ENCODE data around the gene RGS2.

RGS2 gene

GRCh38 chr1:192808518-192809306 is at the start of gene RGS2:
RGS2 (plus strand) TSS chr1:192809039; CDS start chr1:192809072, 33 bp downstream.
- H3K27ac Mint-ChIP-seq = peak within 1 kb of the TSS; percentile 90
- peak within 1 kb of the TSS; percentile 93 for H3K4me3 Mint-ChIP-seq
- H3K4me1 Mint-ChIP-seq (ENCODE audit: low read depth) = peaks cover 45% of the 10 kb centered on the region
- no peaks in the 10 kb centered on the region for H3K27me3 Mint-ChIP-seq
- peaks cover 29% of the 10 kb centered on the region for H3K36me3 Mint-ChIP-seq (ENCODE audit: low read depth)
- intact Hi-C loops (cut with micrococcal nuclease) = loop anchor here (5.0 to 10.0 kb wide), 2 partner anchors 129 to 654 kb away; partner anchors contain the start of gene RGS18
- H3K9me3 Mint-ChIP-seq = no peaks in the 10 kb centered on the region

GRCh38 chr1:192759104-192759503 is 49.7 kb upstream of the RGS2 start:
- intact Hi-C loops (cut with micrococcal nuclease) = no loop called here
- H3K27ac Mint-ChIP-seq = no peak overlapping the region
- H3K36me3 Mint-ChIP-seq (ENCODE audit: low read depth) = no peaks in the 10 kb centered on the region
- H3K9me3 Mint-ChIP-seq = peaks cover 8% of the 10 kb centered on the region
- H3K4me1 Mint-ChIP-seq (ENCODE audit: low read depth) = no peaks in the 10 kb centered on the region
- H3K27me3 Mint-ChIP-seq = no peaks in the 10 kb centered on the region
- H3K4me3 Mint-ChIP-seq = no peak overlapping the region

- no peaks in the 10 kb centered on the region for H3K27me3 Mint-ChIP-seq
- intact Hi-C loops (cut with micrococcal nuclease) = no loop called here
Measured at GRCh38 chr1:192762265-192762664, 46.6 kb upstream of the RGS2 start.

GRCh38 chr1:192763243-192763642 is 45.6 kb upstream of the RGS2 start:
- Mint-ChIP-seq H3K27me3 (no peaks in the 10 kb centered on the region), H3K36me3 (ENCODE audit: low read depth) (no peaks in the 10 kb centered on the region), H3K9me3 (peaks cover 8% of the 10 kb centered on the region), H3K4me3 (no peak overlapping the region), H3K4me1 (ENCODE audit: low read depth) (no peaks in the 10 kb centered on the region), H3K27ac (no peak overlapping the region)
- intact Hi-C loops (cut with micrococcal nuclease) = no loop called here

More at GRCh38 chr1:192762265-192762664, 46.6 kb upstream of the RGS2 start:
- no peaks in the 10 kb centered on the region for H3K4me1 Mint-ChIP-seq (ENCODE audit: low read depth)
- no peaks in the 10 kb centered on the region for H3K36me3 Mint-ChIP-seq (ENCODE audit: low read depth)
- no peak overlapping the region for H3K27ac Mint-ChIP-seq
- peaks cover 8% of the 10 kb centered on the region for H3K9me3 Mint-ChIP-seq
- no peak overlapping the region for H3K4me3 Mint-ChIP-seq

GRCh38 chr1:192763756-192764155 is 45.1 kb upstream of the RGS2 start:
- no peaks in the 10 kb centered on the region for H3K27me3 Mint-ChIP-seq
- intact Hi-C loops (cut with micrococcal nuclease) = no loop called here
- H3K9me3 Mint-ChIP-seq = peaks cover 8% of the 10 kb centered on the region
- H3K27ac Mint-ChIP-seq = no peak overlapping the region
- no peaks in the 10 kb centered on the region for H3K4me1 Mint-ChIP-seq (ENCODE audit: low read depth)
- no peak overlapping the region for H3K4me3 Mint-ChIP-seq
- no peaks in the 10 kb centered on the region for H3K36me3 Mint-ChIP-seq (ENCODE audit: low read depth)

GRCh38 chr1:192764675-192765074 is 44.2 kb upstream of the RGS2 start:
- no peaks in the 10 kb centered on the region for H3K27me3 Mint-ChIP-seq
- no peak overlapping the region for H3K27ac Mint-ChIP-seq
- H3K4me1 Mint-ChIP-seq (ENCODE audit: low read depth) = no peaks in the 10 kb centered on the region
- H3K36me3 Mint-ChIP-seq (ENCODE audit: low read depth) = no peaks in the 10 kb centered on the region
- peaks cover 8% of the 10 kb centered on the region for H3K9me3 Mint-ChIP-seq
- H3K4me3 Mint-ChIP-seq = no peak overlapping the region
- intact Hi-C loops (cut with micrococcal nuclease) = no loop called here

GRCh38 chr1:192766009-192766625 is 42.7 kb upstream of the RGS2 start:
- no peak overlapping the region for H3K4me3 Mint-ChIP-seq
- H3K36me3 Mint-ChIP-seq (ENCODE audit: low read depth) = no peaks in the 10 kb centered on the region
- no peak overlapping the region for H3K27ac Mint-ChIP-seq
- H3K27me3 Mint-ChIP-seq = no peaks in the 10 kb centered on the region
- intact Hi-C loops (cut with micrococcal nuclease) = no loop called here
- peaks cover 8% of the 10 kb centered on the region for H3K9me3 Mint-ChIP-seq
- H3K4me1 Mint-ChIP-seq (ENCODE audit: low read depth) = no peaks in the 10 kb centered on the region

GRCh38 chr1:192766876-192767275 is 42.0 kb upstream of the RGS2 start:
- H3K27ac Mint-ChIP-seq = no peak overlapping the region
- peaks cover 8% of the 10 kb centered on the region for H3K9me3 Mint-ChIP-seq
- H3K4me3 Mint-ChIP-seq = no peak overlapping the region
- intact Hi-C loops (cut with micrococcal nuclease) = no loop called here
- H3K4me1 Mint-ChIP-seq (ENCODE audit: low read depth) = no peaks in the 10 kb centered on the region
- no peaks in the 10 kb centered on the region for H3K27me3 Mint-ChIP-seq
- H3K36me3 Mint-ChIP-seq (ENCODE audit: low read depth) = no peaks in the 10 kb centered on the region

GRCh38 chr1:192767798-192768197 is 41.0 kb upstream of the RGS2 start:
- H3K9me3 Mint-ChIP-seq = no peaks in the 10 kb centered on the region
- no peak overlapping the region for H3K4me3 Mint-ChIP-seq
- H3K4me1 Mint-ChIP-seq (ENCODE audit: low read depth) = no peaks in the 10 kb centered on the region
- intact Hi-C loops (cut with micrococcal nuclease) = no loop called here
- H3K36me3 Mint-ChIP-seq (ENCODE audit: low read depth) = no peaks in the 10 kb centered on the region
- H3K27me3 Mint-ChIP-seq = no peaks in the 10 kb centered on the region
- no peak overlapping the region for H3K27ac Mint-ChIP-seq

GRCh38 chr1:192768463-192768862 is 40.4 kb upstream of the RGS2 start:
- no peaks in the 10 kb centered on the region for H3K9me3 Mint-ChIP-seq
- H3K4me1 Mint-ChIP-seq (ENCODE audit: low read depth) = no peaks in the 10 kb centered on the region
- H3K27ac Mint-ChIP-seq = no peak overlapping the region
- H3K36me3 Mint-ChIP-seq (ENCODE audit: low read depth) = no peaks in the 10 kb centered on the region
- H3K27me3 Mint-ChIP-seq = no peaks in the 10 kb centered on the region
- intact Hi-C loops (cut with micrococcal nuclease) = no loop called here
- H3K4me3 Mint-ChIP-seq = no peak overlapping the region

- intact Hi-C loops (cut with micrococcal nuclease) = no loop called here
- no peak overlapping the region for H3K27ac Mint-ChIP-seq
- H3K4me1 Mint-ChIP-seq (ENCODE audit: low read depth) = no peaks in the 10 kb centered on the region
- H3K9me3 Mint-ChIP-seq = no peaks in the 10 kb centered on the region
- H3K36me3 Mint-ChIP-seq (ENCODE audit: low read depth) = no peaks in the 10 kb centered on the region
- H3K27me3 Mint-ChIP-seq = no peaks in the 10 kb centered on the region
- H3K4me3 Mint-ChIP-seq = no peak overlapping the region
Measured at GRCh38 chr1:192771341-192771740, 37.5 kb upstream of the RGS2 start.

GRCh38 chr1:192775631-192776030 is 33.2 kb upstream of the RGS2 start:
- Mint-ChIP-seq H3K27ac (no peak overlapping the region), H3K36me3 (ENCODE audit: low read depth) (no peaks in the 10 kb centered on the region), H3K27me3 (no peaks in the 10 kb centered on the region), H3K4me1 (ENCODE audit: low read depth) (no peaks in the 10 kb centered on the region), H3K4me3 (no peak overlapping the region), H3K9me3 (peaks cover 11% of the 10 kb centered on the region)
- intact Hi-C loops (cut with micrococcal nuclease) = no loop called here

- H3K4me3 Mint-ChIP-seq = no peak overlapping the region
- no peak overlapping the region for H3K27ac Mint-ChIP-seq
- no peaks in the 10 kb centered on the region for H3K4me1 Mint-ChIP-seq (ENCODE audit: low read depth)
- no peaks in the 10 kb centered on the region for H3K36me3 Mint-ChIP-seq (ENCODE audit: low read depth)
- H3K27me3 Mint-ChIP-seq = no peaks in the 10 kb centered on the region
- peaks cover 11% of the 10 kb centered on the region for H3K9me3 Mint-ChIP-seq
- intact Hi-C loops (cut with micrococcal nuclease) = no loop called here
Measured at GRCh38 chr1:192776206-192776605, 32.6 kb upstream of the RGS2 start.

- Mint-ChIP-seq H3K4me3 (no peak overlapping the region), H3K36me3 (ENCODE audit: low read depth) (no peaks in the 10 kb centered on the region), H3K27ac (no peak overlapping the region), H3K9me3 (peaks cover 11% of the 10 kb centered on the region), H3K4me1 (ENCODE audit: low read depth) (no peaks in the 10 kb centered on the region), H3K27me3 (no peaks in the 10 kb centered on the region)
- intact Hi-C loops (cut with micrococcal nuclease) = no loop called here
Measured at GRCh38 chr1:192776998-192777397, 31.8 kb upstream of the RGS2 start.
